H9 (cell line): ENCODE measurements around the gene MYOCOS. TPM values are rescaled to one million over a fixed set of nuclear protein-coding genes. Genes with fewer than 3 reads are reported as not detected.

Experiments used
- DNase-seq: peaks from one replicate; pipeline ENCODE4 v3.0.0-alpha.2; 2017
- H2AFZ ChIP-seq: one replicate; pipeline ENCODE4 v1.6.1; 2013; ENCODE audit warnings: mild to moderate bottlenecking, low read length, control low read depth, moderate library complexity
- H2AK5ac ChIP-seq: 2 replicates; pipeline ENCODE4 v1.6.1; 2013; ENCODE audit warnings: low read length, control low read depth, mixed read lengths; ENCODE audit not compliant: insufficient read length
- H2BK120ac ChIP-seq: one replicate; pipeline ENCODE4 v1.6.1; 2013; ENCODE audit warnings: low read depth, mild to moderate bottlenecking, low read length, control low read depth, inconsistent platforms; ENCODE audit not compliant: poor library complexity, severe bottlenecking
- H2BK12ac ChIP-seq: 2 replicates; pipeline ENCODE4 v1.6.1; 2013; ENCODE audit warnings: low read length, control low read depth, mixed read lengths, low read depth; ENCODE audit not compliant: insufficient read length
- H2BK15ac ChIP-seq: 2 replicates; pipeline ENCODE4 v1.6.1; 2013; ENCODE audit warnings: low read depth, low read length, control low read depth
- H2BK20ac ChIP-seq: one replicate; pipeline ENCODE4 v1.6.1; 2013; ENCODE audit warnings: low read depth, mild to moderate bottlenecking, low read length, control low read depth, inconsistent platforms; ENCODE audit not compliant: poor library complexity, severe bottlenecking
- H2BK5ac ChIP-seq: 2 replicates; pipeline ENCODE4 v1.6.1; 2013; ENCODE audit warnings: low read length, control low read depth, mixed read lengths; ENCODE audit not compliant: insufficient read length
- H3K14ac ChIP-seq: 2 replicates; pipeline ENCODE4 v1.6.1; 2013; ENCODE audit warnings: low read length, control low read depth; ENCODE audit not compliant: insufficient read depth
- H3K18ac ChIP-seq: 2 replicates; pipeline ENCODE4 v1.6.1; 2013; ENCODE audit warnings: low read depth, mild to moderate bottlenecking, mixed read lengths, low read length, control low read depth; ENCODE audit not compliant: insufficient read length
- H3K23ac ChIP-seq: 2 replicates; pipeline ENCODE4 v1.6.1; 2013; ENCODE audit warnings: low read length, control low read depth, mixed read lengths, low read depth; ENCODE audit not compliant: insufficient read length
- H3K23me2 ChIP-seq: 2 replicates; pipeline ENCODE4 v1.6.1; 2013; ENCODE audit warnings: low read depth, mild to moderate bottlenecking, mixed read lengths, low read length, control low read depth; ENCODE audit not compliant: insufficient read length, poor library complexity, severe bottlenecking
- H3K27ac ChIP-seq: 2 replicates; pipeline ENCODE4 v1.5.1; 2013; ENCODE audit warnings: low read length, control low read depth, mixed read lengths, low read depth; ENCODE audit not compliant: insufficient read length
- H3K27me3 ChIP-seq: 2 replicates; pipeline ENCODE4 v1.6.1; 2013; ENCODE audit warnings: low read length, control low read depth, inconsistent platforms; ENCODE audit not compliant: insufficient read depth
- H3K4ac ChIP-seq: 2 replicates; pipeline ENCODE4 v1.6.1; 2013; ENCODE audit warnings: low read depth, mild to moderate bottlenecking, control low read depth, inconsistent platforms, low read length, moderate library complexity
- H3K4me1 ChIP-seq: 2 replicates; pipeline ENCODE4 v1.6.1; 2013; ENCODE audit warnings: low read length, control low read depth, inconsistent platforms; ENCODE audit not compliant: insufficient read depth
- H3K4me2 ChIP-seq: 2 replicates; pipeline ENCODE4 v1.6.1; 2013; ENCODE audit warnings: low read length, control low read depth, mixed read lengths; ENCODE audit not compliant: insufficient read length, insufficient read depth
- H3K56ac ChIP-seq: 2 replicates; pipeline ENCODE4 v1.6.1; 2013; ENCODE audit warnings: low read depth, mild to moderate bottlenecking, mixed read lengths, low read length, control low read depth; ENCODE audit not compliant: insufficient read length
- H3K79me1 ChIP-seq: 2 replicates; pipeline ENCODE4 v1.6.1; 2013; ENCODE audit warnings: low read depth, mild to moderate bottlenecking, moderate library complexity, low read length, control low read depth, inconsistent platforms; ENCODE audit not compliant: insufficient read depth, poor library complexity, severe bottlenecking
- H3K79me2 ChIP-seq: 2 replicates; pipeline ENCODE4 v1.6.1; 2013; ENCODE audit warnings: low read length, control low read depth, inconsistent platforms; ENCODE audit not compliant: insufficient read depth
- H3K9ac ChIP-seq: 2 replicates; pipeline ENCODE4 v1.6.1; 2013; ENCODE audit warnings: low read length, control low read depth, mixed read lengths; ENCODE audit not compliant: insufficient read length; ENCODE audit errors: extremely low read depth
- H3K9me3 ChIP-seq: one replicate; pipeline ENCODE4 v1.6.1; 2013; ENCODE audit warnings: low read depth, low read length, inconsistent platforms; ENCODE audit not compliant: control insufficient read depth
- H3T11ph ChIP-seq: one replicate; pipeline ENCODE4 v1.6.1; 2013; ENCODE audit warnings: mild to moderate bottlenecking, low read length, control low read depth, inconsistent platforms
- H4K20me1 ChIP-seq: one replicate; pipeline ENCODE4 v1.6.1; 2013; ENCODE audit not compliant: control insufficient read depth, insufficient read length, insufficient read depth
- H4K5ac ChIP-seq: 2 replicates; pipeline ENCODE4 v1.6.1; 2013; ENCODE audit warnings: low read depth, mild to moderate bottlenecking, mixed read lengths, low read length, control low read depth; ENCODE audit not compliant: insufficient read length
- H4K8ac ChIP-seq: replicated peaks from 2 replicates; pipeline ENCODE4 v1.6.1; 2013; ENCODE audit warnings: low read length, control low read depth, mixed read lengths, low read depth; ENCODE audit not compliant: insufficient read length
- H4K91ac ChIP-seq: 2 replicates; pipeline ENCODE4 v1.6.1; 2013; ENCODE audit warnings: low read depth, mild to moderate bottlenecking, moderate library complexity, mixed read lengths, low read length, control low read depth; ENCODE audit not compliant: insufficient read length
- H3K27ac Mint-ChIP-seq, 3 experiments: 2 replicates in 2 of 3; 3 replicates in 1 of 3; pipeline ENCODE4 v1.8.0; 2020 to 2021; ENCODE audit warnings: mixed read lengths in 3 of 3, mild to moderate bottlenecking in 1 of 3, moderate library complexity in 1 of 3
- H3K27me3 Mint-ChIP-seq: 2 replicates; pipeline ENCODE4 v1.8.0; 2021; ENCODE audit warnings: low read depth, mild to moderate bottlenecking, moderate library complexity, mixed read lengths
- H3K36me3 Mint-ChIP-seq, 3 experiments: 2 replicates in 2 of 3; 3 replicates in 1 of 3; pipeline ENCODE4 v1.8.0; 2020 to 2021; ENCODE audit warnings: low read depth in 3 of 3, mixed read lengths in 3 of 3; ENCODE audit not compliant: insufficient read depth in 1 of 3
- H3K4me1 Mint-ChIP-seq, 2 experiments: 2 replicates each; pipeline ENCODE4 v1.8.0; 2020; ENCODE audit warnings: mixed read lengths in 2 of 2
- H3K4me3 Mint-ChIP-seq, 2 experiments: 2 replicates in 1 of 2; 3 replicates in 1 of 2; pipeline ENCODE4 v1.8.0; 2020 to 2021; ENCODE audit warnings: mild to moderate bottlenecking in 2 of 2, mixed read lengths in 2 of 2, moderate library complexity in 1 of 2
- H3K9me3 Mint-ChIP-seq, 2 experiments: 2 replicates in 1 of 2; 3 replicates in 1 of 2; pipeline ENCODE4 v1.8.0; 2020; ENCODE audit warnings: mild to moderate bottlenecking in 2 of 2, mixed read lengths in 2 of 2, moderate library complexity in 1 of 2
- WGBS: extraction: QIAGEN DNeasy Blood & Tissue Kit; methylation state at CpG from one replicate; pipeline ENCODE4 v1.1.7; 2013; ENCODE audit warnings: missing lambda C conversion rate, low lambda C conversion rate, mixed read lengths; ENCODE audit not compliant: insufficient read length; ENCODE audit errors: extremely low coverage; 5-methylcytosine and 5-hydroxymethylcytosine counted together
- total RNA-seq: library from RNA; stranded (reverse); gene quantifications from 2 replicates; pipeline ENCODE4 v1.2.1, GENCODE V29; 2021
- TF ChIP-seq, protein P1 (sequence below): fragments of 200-600 bp; sonication (generic); conservative IDR thresholded peaks from 3 replicates; pipeline ENCODE4 v1.8.0; 2021; ENCODE audit warnings: antibody characterized with exemption, mild to moderate bottlenecking

The MYOCOS gene
- total RNA-seq, 1 experiment from 2014 or later = 0.13 TPM

- H3K27me3 Mint-ChIP-seq = no peaks in the 10 kb centered on the region
- Histone ChIP-seq H3K79me2 (no peaks in the 10 kb centered on the region), H3T11ph (no peak overlapping the region), H4K20me1 (no peaks in the 10 kb centered on the region), H3K4me2 (no peak overlapping the region), H3K23ac (no peak overlapping the region), H4K5ac (no peak overlapping the region), H2BK120ac (no peak overlapping the region), H2BK12ac (no peak overlapping the region), H3K4me1 (no peaks in the 10 kb centered on the region), H3K9ac (no peak overlapping the region), H3K23me2 (no peaks in the 10 kb centered on the region), H2BK20ac (no peak overlapping the region), H2BK5ac (no peak overlapping the region), H4K91ac (no peak overlapping the region), H2BK15ac (no peak overlapping the region), H3K27me3 (no peaks in the 10 kb centered on the region), H3K4ac (no peak overlapping the region), H3K14ac (no peak overlapping the region), H4K8ac (no peak overlapping the region), H3K18ac (no peak overlapping the region), H3K79me1 (no peaks in the 10 kb centered on the region), H3K27ac (no peak overlapping the region), H3K56ac (no peak overlapping the region), H2AFZ (no peak overlapping the region), H3K9me3 (no peaks in the 10 kb centered on the region), H2AK5ac (no peak overlapping the region)
- H3K9me3 Mint-ChIP-seq = no peaks in the 10 kb centered on the region
- H3K4me3 Mint-ChIP-seq = no peak overlapping the region
- TF ChIP-seq, protein P1, sequence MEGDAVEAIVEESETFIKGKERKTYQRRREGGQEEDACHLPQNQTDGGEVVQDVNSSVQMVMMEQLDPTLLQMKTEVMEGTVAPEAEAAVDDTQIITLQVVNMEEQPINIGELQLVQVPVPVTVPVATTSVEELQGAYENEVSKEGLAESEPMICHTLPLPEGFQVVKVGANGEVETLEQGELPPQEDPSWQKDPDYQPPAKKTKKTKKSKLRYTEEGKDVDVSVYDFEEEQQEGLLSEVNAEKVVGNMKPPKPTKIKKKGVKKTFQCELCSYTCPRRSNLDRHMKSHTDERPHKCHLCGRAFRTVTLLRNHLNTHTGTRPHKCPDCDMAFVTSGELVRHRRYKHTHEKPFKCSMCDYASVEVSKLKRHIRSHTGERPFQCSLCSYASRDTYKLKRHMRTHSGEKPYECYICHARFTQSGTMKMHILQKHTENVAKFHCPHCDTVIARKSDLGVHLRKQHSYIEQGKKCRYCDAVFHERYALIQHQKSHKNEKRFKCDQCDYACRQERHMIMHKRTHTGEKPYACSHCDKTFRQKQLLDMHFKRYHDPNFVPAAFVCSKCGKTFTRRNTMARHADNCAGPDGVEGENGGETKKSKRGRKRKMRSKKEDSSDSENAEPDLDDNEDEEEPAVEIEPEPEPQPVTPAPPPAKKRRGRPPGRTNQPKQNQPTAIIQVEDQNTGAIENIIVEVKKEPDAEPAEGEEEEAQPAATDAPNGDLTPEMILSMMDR = no peak
- no peaks in the 10 kb centered on the region for H3K4me1 Mint-ChIP-seq
- no peak for DNase-seq
- H3K36me3 Mint-ChIP-seq = peaks cover 23 to 40% (median 27%) of the 10 kb centered on the region in 3 experiments
- H3K27ac Mint-ChIP-seq = no peak overlapping the region
- no CpG with 5 or more reads among the region's 1 CpG for WGBS
Observed at GRCh38 chr1:171595324-171595723, 26.7 kb upstream of the MYOCOS start.
